HG02678 (cell line): ENCODE results near the gene SPHK2.

Source experiments
- ATAC-seq: cut with Tn5 transposase; IDR thresholded peaks from one replicate; pipeline ENCODE4 v1.9.1; 2021; ENCODE audit warnings: mild to moderate bottlenecking, moderate library complexity; ENCODE audit not compliant: unreplicated experiment

Gene SPHK2

DNA sequence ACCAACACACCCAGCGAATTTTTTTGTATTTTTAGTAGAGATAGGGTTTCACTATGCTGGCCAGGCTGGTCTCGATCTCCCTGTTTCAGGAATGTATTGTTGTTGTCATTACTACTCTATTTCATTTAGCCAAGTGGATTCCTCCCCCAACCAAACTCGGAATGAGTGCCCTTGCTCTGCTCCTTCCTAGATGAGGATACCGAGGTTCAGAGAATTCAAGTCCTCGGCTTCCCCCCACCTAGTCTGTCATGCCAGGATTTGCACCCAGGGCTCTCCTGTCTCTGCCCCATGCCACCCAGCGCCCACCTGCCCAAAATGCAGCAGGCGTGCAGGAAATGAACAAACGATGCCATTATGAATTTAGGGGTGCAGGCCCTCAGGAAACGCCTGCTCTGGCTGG, 16.3 kb upstream of the SPHK2 start:
- no peak for ATAC-seq

DNA sequence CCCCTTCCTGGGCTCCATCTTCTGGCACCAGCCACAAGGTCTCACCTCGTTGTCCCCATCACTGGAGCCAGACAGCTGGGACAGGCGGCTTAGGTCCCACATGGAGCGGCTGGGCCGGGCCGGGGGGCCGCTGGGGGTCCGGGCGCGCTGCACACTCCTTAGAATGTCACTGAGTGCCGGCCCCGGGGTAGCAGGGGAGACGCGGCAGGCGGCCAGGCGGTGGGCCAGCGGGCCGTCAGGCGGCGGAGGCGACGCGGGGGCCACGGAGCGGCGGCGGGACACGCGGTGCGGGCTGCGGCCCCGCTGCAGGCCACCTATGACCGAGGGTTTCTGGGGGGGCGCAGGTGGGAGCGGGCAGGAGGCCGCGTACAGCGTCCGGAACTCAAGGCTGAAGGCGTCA, 15.9 kb upstream of the SPHK2 start:
- ATAC-seq, result no peak

DNA sequence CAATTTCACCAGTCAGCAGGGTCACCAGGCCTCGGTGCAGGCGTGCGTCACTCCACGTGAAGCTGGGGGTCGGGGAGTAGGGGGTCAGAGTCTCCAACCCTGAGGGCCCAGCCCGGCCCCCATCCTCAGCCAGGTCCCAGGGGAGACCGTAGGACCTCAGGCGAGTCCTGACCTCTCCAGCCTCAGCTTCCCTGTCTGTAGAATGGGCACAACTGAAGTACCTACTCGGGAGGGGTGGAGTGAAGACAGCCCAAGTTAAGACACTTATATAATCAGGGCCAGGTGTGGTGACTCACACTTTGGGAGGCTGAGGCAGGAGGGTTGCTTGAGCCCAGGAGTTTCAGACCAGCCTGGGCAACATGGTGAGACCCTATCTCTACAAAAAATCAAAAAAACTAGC, 15.5 kb upstream of the SPHK2 start:
- no peak for ATAC-seq

DNA sequence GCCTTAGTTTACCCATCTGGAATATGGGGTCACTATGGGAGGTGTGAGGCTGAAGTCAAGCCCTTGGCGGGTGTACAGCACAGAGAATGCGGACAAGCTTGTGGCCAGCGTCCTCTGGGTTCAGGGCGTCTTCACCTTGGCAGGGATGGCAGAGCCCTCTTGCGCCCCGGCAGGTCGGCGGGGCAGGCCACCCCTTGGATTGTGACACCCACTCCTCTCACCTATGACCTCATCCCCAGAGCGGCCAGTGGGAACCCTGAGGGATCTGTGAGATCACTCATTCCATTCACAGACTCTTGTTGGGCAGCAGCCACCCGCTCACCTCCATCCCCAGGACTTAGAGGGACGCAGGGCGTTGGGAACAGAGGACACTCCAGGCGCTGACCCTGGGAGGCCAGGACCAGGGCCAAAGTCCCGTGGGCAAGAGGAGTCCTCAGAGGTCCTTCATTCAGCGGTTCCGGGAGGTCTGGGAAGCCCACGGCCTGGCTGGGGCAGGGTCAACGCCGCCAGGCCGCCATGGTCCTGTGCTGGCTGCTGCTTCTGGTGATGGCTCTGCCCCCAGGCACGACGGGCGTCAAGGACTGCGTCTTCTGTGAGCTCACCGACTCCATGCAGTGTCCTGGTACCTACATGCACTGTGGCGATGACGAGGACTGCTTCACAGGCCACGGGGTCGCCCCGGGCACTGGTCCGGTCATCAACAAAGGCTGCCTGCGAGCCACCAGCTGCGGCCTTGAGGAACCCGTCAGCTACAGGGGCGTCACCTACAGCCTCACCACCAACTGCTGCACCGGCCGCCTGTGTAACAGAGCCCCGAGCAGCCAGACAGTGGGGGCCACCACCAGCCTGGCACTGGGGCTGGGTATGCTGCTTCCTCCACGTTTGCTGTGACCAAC, 12.6 kb upstream of the SPHK2 start, which contains the start of gene SPACA4:
TSS of gene SPACA4 (plus strand) at position 280 of the 896 bp plus-strand sequence. CDS start at position 517, 237 bp downstream.
- no peak for ATAC-seq

DNA sequence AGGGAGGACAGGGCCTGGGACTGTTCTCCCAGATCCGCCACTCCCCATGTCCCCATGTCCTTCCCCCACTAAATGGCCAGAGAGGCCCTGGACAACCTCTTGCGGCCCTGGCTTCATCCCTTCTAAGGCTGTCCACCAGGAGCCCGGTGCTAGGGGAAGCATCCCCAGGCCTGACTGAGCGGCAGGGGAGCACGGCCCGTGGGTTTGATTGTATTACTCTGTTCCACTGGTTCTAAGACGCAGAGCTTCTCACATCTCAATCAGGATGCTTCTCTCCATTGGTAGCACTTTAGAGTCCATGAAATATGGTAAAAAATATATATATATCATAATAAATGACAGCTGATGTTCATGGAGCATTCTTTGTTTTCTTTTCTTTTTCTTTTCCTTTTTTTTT, 11.9 kb upstream of the SPHK2 start:
- no peak for ATAC-seq

DNA sequence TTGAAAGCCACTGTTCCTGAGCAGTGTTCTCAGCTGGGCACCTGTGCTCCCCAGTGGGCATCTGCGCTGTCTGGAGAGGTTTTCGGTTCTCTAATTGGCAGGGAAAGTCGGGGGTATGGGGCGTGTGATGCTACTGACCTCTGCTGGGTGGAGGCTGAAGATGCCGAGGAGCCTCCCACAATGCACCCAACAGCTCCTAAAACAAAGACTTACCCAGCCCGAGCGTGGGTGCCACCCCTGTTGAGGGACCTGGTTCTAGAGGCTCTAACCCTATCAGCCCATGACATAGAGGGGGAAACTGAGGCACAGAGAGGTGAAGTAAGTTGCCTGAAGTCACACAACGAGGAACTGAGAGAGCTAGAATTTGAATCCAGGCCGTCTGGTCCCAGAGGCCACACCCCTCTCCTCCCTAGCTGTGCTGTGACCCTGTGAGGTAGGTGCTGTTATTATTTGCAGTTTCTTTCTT, 10.5 kb upstream of the SPHK2 start:
- no peak for ATAC-seq

DNA sequence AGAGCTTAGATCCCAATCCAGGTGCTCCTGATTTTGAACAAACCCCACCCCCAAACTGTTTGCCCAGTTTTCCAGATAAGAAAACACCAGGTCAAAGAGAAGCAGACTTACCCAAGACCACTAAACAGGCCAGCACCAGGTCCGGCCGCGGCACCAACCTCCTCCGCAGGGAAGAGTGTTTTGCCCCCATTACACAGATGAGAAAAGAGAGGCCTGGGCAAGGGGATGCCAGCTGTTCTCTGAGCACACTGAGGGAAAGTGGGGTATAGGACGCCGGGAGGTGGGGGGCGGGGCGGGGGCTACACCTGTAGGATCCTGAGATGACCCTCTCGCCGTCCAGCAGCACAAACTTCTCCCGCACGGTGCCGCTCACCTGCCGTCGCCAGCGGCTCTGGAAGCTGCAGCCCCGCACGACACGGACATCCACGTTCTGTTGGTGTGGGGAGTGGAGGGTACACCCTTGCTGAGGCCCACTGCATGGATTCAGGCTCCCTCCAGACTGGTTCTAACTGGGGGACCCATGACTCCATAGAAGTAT, 9.7 kb upstream of the SPHK2 start:
- no peak for ATAC-seq

DNA sequence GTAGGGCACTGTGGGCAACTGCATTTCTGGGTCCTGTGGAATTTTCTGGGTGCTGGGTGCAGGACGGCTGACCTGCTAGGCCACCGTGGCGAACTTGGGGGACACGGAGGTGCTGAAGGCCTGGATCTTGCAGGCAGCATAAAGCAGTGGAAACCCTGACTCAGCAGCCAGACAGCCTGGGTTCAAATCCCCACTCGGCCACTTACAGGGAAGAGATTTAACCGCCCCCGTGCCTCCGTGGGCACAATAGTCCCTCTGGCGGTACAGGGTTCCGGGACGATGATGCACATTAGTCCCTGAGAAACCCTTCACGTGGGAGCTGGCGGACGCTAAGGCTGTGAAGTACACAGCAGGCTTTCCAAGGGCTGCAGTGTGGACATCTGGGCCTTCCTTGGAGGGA, 7.4 kb upstream of the SPHK2 start:
- ATAC-seq, result no peak

DNA sequence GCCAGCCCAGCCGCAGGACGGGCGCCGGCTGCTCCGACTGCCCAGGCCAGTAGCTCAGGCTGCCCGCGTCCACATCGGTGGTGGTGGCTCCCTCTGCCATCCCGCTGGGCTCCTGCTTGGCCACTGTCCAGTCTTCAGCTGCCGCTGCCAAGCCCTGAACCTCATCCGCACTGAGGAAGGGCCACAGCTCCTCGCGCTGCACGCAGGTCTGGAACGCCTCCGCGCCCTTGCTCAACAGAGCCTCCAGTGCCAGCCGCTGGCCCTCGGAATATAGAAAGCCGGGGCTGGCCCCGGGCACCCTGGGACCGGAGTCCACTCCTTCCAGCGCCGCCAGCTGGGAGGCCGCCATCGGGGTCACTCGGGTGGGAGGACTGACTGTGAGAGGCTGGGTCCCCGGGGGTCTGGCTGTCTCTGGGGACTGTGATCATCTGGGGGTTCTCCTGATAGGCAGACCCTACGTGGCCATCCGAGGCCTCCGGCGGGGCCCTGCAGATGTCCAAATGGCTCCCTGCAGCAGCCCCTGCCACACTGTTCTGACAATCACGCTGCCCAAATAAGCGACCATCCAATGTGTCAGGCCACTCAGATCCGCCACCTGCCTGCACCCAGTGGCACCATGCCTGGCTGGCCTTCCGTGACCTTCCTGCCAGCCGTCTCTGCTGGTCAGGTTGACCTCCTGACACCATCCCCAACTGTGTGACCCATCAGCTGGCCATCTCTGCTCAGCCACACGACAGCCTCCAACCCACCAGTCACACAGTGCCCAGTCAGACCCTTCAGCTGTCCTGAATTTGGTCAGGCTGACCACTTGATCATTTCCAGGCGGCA, 6.1 kb upstream of the SPHK2 start:
- no peak for ATAC-seq

DNA sequence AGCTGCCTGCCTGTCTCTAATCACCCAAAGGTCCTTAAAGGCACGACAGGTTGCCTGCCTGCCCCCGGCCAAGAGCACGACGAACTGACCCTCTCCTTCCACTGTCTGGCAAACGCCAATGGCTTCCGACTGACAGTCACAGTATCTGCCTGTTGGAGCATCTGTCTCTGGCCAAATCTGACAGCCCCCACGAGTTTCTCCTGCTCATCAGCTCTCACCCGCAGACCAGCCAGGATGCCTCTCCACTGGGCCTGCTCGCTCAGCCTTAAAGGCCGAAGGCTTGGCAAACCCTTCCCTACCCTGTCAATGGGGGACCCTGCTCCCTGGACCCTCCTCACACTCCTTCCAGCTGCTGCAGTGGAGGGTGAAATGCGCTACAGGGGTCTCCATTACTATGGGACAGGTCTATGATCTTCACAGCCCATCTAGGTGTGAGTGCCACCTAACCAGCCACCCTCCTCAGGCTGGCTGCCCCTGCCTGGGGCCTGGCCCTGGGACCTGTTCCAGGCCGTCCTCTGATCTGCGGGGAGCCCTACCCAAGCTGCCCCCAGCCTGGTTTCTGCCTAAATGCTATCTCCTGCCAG, 5.4 kb upstream of the SPHK2 start:
- no peak for ATAC-seq

DNA sequence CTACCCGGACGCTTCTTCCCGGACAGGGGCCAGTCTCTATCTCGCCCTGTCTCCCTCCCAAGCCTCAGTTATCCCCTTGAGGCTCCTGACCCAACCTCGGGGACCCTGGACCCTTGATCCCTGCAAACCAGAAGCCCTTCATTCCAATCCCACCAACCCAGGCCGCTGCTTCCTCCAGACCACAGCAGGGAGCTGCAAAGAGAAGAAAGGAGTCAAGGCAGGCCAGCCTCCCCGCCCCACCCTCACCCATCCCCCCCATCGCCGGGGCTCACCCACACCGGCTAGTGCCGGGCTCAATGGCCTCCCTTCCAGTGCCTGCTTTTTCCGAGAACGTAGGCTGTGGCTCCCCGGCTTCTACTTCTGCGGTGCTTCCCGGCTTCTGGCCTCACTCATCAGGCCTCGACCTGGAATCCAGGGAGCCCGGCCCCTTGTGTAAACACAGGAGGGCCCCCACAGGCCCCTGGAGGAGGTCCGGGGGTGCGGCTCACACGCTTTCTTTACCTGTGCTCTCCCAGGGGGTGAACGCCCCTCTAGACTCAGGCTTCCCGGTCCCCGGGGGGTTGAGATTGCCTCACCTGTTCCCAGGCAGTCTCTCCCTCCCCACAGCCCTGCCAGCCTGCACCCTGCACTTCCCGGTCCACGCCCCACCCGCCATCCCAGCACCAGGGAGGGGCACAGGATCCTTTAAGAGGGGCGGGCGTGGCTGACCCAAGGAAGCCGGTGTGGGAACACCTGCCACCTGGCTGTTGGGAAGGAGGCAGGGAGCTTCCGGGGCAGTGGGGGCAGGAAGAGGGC, 4.7 kb upstream of the SPHK2 start, which contains the start of gene FAM83E:
TSS of gene FAM83E (minus strand) at position 641 of the 795 bp plus-strand sequence. CDS start 1,704 bp downstream, outside the sequence.
- ATAC-seq, result no peak

DNA sequence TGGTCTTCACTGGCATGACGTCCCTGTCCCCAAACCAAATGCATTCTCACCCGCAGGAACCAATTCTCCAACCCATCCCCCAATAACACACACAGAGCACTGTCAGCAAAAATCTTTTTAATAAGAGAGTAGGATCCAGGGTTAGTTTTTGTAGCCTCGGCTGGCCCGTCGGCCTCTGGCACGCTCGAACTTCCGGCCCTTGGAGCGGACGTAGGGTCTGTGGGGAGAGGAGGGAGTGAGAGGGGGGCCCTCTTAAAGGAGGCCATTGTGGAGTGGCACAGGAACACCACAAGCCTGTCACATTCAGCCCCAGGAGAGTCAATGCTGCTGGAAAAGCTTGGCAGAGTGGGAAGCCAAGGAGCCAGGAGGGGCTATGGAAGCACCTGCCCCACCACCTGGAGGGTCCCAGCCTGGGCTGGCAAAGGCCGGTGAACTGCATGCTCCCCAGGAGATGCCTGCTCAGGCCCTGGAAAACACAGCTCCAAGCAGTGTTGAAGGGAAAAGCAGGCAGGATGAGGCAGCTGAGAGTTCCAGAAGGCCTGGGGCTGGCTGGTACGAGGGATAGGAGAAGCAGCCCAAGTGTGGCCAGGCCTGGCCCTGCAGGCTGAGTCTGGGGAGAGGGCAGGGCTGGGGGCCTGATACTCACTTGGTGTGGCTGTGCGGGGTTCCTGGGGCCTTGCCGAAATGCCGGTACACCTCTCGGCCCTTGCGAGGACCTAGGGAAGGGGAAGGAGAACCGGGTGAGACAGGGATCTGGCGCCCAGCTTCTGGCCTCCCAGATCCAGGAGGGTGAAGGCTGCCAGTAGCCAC, 3.9 kb upstream of the SPHK2 start:
- ATAC-seq, result no peak

DNA sequence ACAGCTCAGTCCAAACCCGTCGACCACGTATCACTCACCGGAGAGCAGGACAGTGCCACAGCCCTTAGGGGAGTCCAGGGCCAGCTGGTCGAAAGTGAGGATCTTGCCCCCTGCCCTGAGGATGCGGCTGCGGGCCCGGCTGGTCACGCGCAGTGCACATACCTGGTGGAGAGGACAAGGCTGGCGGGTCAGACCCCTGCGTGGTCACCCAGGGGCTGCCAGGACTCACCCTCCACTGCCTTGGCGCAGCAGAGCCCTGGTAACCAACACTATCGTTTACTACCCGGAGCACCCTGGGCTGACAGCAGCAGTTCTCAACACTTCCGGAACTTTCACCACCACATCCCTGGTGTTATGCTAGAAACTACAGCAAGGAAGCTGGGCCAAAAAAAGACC, 3.3 kb upstream of the SPHK2 start:
- no peak for ATAC-seq

DNA sequence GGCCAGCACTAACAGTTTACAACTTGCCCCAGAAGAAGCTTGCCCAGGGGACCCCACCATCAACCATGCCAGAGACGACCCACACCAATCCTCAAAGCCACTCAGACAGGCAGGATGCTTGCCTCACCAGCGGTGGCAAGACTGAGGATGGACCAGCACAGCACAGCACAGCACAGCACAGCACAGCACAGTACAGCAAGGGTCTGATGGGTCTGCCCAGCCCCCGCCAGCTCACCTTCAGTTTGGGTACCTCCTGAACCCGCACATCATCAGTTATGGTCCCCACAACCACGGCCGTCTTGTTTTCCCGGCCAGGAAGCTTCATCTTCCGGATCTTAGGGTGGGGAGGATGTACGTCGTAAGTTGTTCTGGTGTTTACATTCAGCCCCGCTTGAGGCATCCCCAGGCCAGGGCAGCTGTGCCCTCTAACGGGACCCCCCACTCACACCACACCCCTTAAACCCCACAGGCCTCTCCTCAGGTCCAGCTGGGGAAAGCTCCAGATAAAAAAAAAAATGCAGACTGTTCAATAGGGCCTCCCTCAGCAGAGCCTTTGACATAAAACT, 2.7 kb upstream of the SPHK2 start:
- no peak for ATAC-seq

DNA sequence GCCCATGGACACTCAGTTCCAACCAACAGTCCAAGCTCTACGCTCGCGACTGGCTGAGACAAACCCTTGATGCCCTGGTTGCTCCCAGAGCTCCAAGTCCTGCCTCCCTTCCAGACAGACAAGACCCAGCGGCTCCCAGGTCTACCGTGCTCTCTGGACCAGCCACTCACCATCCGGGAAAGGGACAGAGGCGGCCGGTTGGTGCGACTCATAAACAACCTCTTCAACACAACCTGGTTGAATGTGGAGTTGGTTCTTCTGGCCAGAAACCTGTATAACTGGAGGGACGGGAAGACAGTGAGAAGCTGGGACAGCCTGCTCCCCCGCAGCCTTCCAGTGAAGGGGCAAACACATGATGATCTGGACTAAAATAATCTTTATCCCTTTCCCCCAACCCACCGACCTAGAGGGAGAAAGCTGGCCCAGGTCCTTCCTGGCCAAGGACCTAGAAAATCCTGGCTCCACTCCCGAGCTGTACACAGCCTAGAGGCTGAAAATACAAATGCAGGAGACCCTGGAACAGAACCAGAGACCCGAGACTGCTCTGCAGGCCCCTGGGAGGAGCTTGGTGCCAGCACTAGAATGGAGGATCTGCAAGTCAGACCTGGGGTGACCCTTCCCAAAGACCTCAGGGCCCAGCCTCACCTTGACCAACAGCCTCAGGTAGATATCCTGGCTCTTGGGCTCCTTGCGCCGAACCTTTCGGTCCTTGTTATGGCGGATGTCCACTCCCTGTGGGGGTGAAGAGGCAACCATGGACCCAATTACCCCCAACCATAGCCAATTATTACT, 2.0 kb upstream of the SPHK2 start:
- no peak for ATAC-seq

DNA sequence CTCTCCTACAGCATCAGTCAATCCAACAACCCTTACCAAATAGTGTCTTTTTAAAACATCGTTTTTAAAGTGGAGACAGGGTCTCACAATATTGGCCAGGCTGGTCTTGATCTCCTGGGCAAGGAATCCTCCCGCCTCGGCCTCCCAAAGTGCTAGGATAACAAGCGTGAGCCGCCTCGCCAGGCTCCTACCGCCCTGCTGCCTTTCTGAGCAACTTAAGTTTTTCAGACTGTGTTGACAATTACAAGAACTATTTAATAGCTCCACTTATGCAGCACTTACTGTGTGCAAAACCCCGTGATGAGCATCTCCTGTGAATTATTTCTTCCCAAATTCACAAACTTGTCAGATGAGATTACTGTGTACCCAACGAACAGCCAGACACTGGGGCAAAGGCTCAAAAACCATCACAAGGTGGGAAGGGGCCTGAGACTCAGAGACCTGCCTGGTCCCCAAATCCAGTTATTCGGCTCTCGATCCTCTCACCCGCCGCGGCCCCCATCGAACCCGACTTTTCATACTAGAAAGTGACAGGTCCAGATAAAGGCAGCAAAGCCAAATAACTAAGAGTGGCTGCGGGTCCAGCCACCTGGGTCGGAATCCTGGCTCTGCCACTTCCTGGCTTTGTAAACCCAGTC, 909 bp upstream of the SPHK2 start:
- ATAC-seq, result no peak

DNA sequence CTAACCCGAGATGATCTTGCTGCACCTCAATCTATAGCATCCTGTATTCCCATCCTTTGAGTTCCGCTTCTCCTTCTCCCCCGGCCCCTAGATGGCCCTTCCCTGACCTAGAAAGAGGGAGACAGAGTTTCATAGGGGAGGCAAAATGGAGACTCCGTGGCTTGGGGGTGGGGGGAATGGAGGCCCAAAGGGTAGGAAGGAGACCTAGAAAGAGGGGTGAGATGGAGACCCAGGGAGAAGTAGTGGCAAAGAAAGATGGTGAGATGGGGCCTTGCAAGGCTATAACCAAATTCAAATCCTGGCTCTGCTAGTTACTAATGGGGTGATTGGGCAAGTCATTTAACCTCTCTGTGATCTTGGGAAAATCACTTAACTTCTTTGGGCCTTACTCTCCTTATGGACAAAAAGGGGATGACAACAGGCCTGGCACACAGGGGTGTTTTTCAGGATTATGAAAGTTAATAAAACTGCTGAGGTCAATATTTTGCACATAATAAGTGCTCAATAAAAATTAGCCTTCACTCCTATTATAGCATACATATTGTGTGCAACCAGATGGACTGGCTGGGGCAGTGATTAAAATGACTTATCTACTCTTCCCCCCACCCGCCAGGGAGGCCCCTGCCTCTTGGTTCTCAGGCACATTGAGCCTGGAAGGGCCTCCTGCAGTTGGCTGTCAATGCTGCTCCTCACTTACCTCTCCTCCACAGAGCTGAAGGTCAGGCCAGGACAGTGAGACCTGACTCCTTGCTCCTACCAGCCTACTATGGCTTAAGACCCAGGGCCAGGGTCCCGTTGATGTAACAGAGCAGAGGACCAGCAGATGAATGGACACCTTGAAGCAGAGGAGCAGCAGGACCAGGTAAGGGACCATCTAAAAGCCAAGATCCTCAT, 633 bp downstream of the SPHK2 start:
- no peak for ATAC-seq
